Activated gamma-delta T cell treated with anti-CD3 and anti-CD28 coated beads, Interleukin-2, amount 50 U/mL, for 16 hours (primary cell): Measurements from ENCODE around the gene INTS6.

ENCODE experiments used
- DNase-seq: peaks from one replicate; pipeline ENCODE4 v3.0.0-alpha.2; 2020; ENCODE audit warnings: low read depth

The INTS6 gene

GRCh38 chr13:51456510-51456909, 3.7 kb upstream of the INTS6 start:
- DNase-seq, result no peak

DNA sequence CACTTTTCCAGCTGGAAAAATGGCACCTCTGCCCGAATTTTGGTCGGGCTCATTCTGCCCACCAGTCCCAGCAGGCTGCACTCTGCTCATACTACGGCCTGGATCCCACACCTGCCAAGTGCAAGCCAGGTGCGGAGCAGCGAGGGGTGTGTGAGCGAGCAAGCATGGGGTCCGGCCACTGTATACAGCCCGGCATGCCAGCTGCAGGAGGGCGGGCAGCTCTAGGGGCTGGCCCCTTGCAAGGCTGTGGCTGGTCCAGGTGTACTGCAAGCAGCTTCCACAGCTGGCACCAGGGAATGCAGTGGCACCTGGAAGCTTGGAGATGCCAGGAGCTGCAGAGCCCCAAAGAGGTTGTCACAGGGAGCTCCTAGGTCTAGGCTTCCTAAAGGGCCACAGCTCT, 2.7 kb upstream of the INTS6 start:
- no peak for DNase-seq

GRCh38 chr13:51453959-51454703, 1.3 kb upstream of the INTS6 start:
- DNase-seq, result peak; percentile 20

DNA sequence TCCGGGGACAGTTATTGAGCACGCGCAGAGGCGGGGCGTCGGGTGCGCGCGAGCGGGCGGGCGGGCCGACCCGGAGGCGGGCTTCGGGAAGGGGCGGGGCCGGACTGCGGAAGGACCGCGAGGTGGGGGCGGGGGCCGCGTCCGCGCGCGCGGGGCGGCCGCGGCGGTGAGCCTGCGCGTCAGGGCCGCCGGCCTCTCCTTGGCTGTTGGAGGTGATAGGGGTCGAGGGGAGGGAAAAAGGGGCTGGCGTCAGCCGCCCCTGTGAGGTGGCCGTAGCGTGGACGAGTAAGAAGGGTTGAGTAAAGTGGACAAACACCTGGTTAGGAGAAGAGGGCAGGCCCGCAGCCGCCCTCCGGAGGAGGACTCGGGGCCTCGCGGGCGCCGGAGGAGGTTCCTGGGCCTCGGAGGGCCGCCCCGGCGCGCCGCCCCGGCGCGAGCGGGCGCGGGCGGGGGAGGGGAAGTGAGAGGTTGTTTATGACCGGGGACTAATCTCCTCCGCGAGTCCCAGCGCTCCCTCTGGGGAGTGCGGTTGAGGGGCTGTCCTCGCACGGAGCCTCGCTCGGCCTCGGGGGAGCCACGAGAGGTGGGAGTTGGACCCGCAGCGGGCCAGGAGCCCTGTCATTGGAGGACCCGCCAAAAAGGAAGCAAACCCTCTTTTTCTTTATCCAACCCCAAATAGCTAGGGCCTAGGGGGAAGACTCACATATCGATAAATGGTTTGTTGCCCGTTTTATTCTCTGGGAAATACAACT, 547 bp upstream of the INTS6 start:
- peak; percentile 73 for DNase-seq

GRCh38 chr13:51451467-51452360, 1.1 kb downstream of the INTS6 start:
- peak; percentile 65 for DNase-seq

- DNase-seq, result no peak
Observed at GRCh38 chr13:51451134-51451466, 1.7 kb downstream of the INTS6 start.

DNA sequence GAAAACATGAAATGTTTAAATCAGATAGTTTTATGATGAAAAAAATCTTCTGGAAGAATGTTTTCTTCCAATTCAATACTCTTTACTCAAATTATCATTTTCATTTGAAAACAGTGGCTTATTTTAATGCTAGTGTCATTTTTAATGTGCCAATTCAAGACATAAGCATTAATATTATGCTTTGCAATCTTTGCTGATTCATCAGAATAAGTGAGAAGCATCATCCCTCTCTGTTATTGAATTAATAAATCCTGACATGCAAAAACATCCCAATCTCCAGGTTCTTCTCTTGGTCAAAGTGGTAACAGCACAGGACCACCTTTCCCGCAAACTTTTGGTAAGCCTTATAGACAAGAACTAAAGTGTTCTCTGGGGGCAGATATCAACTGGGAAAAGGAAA, 3.8 kb downstream of the INTS6 start:
- no peak for DNase-seq

DNA sequence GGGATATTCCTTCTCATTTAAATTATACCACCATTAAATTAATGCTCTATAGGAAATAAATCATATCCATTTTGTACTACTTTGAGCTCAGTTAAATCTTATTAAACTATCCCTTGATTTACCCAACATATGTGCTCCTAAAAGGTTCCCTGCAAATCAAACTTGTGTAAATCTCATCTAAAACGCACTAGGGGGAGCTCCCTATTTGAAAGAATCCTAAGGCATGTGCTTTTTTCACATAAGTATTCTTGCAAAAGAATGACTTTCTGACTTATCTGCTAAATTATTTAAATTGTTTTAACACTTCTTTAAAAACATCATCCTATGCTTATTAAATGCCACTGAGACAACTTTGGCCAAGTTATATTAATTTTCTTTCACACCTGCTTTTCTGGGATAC, 7.9 kb downstream of the INTS6 start:
- no peak for DNase-seq

DNA sequence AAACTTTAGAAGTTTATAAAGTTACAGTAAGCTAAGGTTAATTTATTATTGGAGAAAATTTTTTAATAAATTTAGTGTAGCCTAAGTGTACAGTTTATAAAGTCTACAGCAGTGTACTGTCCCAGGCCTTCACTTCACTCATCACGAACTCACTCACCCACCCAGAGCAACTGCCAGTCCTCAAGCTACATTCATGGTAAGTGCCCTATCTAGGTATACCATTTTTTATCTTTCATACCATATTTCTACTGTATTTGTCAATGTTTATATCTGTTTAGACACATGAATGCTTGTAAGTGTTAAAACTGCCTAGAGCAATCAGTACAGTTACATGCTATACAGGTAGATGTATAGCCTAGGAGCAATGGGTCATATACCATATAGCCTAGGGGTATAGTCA, 12.5 kb downstream of the INTS6 start:
- DNase-seq, result no peak

DNA sequence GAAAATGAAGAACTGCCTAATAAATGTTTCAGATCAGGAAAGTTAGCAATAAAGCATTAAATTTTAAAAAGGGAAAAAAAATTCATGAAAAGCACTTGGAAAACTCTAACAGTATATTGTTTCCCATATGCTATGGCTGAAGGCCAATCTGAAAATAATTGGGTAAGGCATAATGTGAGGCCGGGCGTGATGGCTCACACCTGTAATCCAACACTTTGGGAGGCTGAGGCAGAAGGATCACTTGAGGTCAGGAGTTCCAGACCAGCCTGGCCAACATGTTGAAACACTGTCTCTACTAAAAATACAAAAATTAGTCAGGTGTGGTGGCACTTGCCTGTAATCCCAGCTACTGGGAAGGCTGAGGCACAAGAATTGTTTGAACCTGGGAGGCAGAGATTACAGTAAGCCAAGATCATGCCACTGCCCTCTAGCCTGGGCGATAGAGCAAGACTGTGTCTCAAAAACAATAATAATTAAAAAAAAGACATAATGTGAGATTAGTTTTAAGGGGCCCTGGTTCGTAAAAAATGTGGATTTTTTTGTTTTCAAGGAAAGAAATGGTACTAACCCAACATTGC, 15.2 kb downstream of the INTS6 start:
- no peak for DNase-seq

- no peak for DNase-seq
Observed at GRCh38 chr13:51435002-51435578, 17.7 kb downstream of the INTS6 start.

- no peak for DNase-seq
Observed at GRCh38 chr13:51432576-51432975, 20.3 kb downstream of the INTS6 start.

GRCh38 chr13:51426982-51427381, 25.9 kb downstream of the INTS6 start:
- no peak for DNase-seq

- no peak for DNase-seq
Observed at GRCh38 chr13:51425410-51426042, 27.3 kb downstream of the INTS6 start.

DNA sequence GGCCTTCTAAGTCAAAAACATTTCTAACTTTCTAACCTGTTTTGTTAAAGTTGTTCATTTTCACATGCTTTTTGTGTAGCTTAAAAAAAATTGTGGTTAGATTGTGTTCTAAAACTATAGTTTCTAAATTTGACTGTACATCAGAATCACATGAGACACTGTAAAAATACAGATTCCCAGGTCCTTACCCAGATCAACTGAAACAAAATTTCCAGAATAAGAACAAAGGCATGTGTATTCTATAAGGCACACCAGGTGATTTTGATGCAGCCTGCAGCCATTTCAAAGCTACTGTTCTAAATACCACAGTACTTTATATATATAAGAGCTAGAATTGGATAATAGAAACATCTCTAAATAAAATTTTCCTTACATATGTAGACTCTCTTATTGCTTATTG, 29.1 kb downstream of the INTS6 start:
- no peak for DNase-seq

- no peak for DNase-seq
Observed at GRCh38 chr13:51422484-51422883, 30.4 kb downstream of the INTS6 start.

DNA sequence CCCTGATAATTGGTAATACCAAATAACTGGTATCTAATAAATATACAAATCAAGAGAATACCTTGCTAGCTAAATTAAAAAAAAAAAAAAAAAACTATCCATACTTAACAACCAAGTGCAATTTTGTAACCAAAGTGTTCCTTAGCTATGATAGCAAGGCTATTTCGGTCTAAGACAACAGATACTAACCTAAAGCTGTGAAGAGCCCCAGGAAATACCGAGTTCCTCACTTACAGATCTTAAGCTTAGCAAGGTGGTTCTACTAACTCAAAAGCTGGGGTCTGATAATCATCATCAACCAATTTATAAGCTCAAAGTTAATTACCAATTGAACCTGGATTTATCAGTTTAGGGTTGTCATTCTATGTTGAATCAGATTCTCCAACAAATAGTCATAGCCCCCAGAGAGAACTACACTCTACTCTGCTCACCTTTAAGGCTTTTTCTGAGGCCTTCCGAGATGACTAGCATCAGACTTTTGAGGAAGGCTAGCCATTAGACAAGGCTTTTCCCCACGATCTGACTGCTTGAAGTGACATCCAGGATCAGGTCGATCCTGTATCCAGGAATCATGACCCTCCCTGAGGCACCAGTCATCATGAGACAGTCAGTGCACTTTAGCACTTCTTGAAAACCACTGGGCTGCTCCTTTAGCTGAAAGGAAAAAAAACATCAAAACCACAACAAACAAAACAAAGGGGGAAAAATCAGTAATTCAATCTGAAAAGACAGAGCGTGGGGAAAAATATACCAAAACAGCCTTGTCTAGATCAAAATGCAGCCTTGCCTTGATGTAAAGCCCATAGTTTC, 31.9 kb downstream of the INTS6 start:
- no peak for DNase-seq

- no peak for DNase-seq
Observed at GRCh38 chr13:51419001-51419636, 33.7 kb downstream of the INTS6 start.

GRCh38 chr13:51417716-51418115, 35.1 kb downstream of the INTS6 start:
- no peak for DNase-seq

DNA sequence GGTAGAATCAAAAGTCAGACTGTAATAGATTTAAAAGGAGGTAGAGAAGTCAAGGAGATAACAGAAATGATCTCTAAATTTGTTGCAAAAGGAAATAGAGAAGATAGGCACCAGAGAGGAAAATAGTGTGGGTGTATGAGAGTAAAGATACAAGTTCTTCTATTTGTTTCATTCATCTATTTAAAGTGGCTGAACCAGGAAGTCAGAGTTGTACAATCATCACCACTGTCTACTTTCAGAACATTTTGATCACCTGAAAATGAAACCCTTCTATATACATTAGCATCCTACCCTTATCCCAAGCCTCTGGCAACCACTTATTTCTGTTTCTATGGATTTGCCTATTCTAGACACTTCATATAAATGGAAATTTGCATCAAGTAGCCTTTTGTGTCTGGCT, 36.7 kb downstream of the INTS6 start:
- no peak for DNase-seq
